Peyer's patch (tissue), 4 donors: Measurements from ENCODE around the gene SNRK.

Experiments used
- POLR2A ChIP-seq, 2 donors: fragments of 450-650 bp; IDR thresholded peaks; one replicate each; pipeline ENCODE4 v1.5.1; 2017; ENCODE audit warnings: antibody characterized with exemption in 2 of 2, mild to moderate bottlenecking in 2 of 2, moderate library complexity in 2 of 2
- TF ChIP-seq, protein P1 (sequence below), 6 experiments: fragments of 450-650 bp in 4 of 6; fragments of 200-600 bp in 2 of 6; sonication (generic) in 1 of 6; IDR thresholded peaks; one replicate each; pipeline ENCODE4 v1.5.1; 2017 to 2019; ENCODE audit warnings: antibody characterized with exemption in 6 of 6, mild to moderate bottlenecking in 3 of 6, moderate library complexity in 1 of 6

DNA sequence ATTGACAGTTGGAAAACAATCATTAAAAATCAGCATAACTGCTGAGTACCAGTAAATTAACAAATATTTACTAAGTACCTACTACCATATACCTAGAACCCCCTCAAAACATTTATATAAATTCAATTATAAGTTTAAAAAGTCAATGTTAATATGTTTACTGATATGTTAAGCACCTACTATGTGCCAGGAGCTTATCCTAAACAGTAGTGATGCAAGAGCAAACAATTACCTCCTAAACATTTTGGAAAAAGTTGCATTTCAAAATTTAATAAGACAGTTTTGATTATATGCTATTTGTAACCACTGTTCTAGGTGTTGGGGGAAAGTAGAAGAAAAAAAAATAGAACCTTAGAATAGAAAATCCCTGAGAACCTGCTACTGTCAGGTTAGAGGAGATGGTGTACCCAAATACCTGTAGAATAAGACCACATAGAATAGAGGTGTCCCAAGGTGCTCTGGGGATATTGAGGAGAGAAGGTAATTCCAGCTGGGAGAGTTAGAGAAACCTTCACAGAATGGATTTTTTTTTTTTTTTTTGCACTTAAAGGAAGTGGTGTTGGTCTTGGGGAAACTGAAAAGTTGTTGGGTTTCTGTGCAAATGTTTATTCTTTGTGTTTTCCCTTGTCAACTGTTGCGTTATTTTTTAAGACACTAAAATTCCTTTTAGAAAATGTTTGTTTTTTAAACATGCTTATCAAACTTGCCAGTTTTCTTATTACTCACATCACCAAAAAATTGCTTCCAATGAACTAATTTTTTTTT is 16.0 kb downstream of the SNRK start:
- TF ChIP-seq, protein P1, sequence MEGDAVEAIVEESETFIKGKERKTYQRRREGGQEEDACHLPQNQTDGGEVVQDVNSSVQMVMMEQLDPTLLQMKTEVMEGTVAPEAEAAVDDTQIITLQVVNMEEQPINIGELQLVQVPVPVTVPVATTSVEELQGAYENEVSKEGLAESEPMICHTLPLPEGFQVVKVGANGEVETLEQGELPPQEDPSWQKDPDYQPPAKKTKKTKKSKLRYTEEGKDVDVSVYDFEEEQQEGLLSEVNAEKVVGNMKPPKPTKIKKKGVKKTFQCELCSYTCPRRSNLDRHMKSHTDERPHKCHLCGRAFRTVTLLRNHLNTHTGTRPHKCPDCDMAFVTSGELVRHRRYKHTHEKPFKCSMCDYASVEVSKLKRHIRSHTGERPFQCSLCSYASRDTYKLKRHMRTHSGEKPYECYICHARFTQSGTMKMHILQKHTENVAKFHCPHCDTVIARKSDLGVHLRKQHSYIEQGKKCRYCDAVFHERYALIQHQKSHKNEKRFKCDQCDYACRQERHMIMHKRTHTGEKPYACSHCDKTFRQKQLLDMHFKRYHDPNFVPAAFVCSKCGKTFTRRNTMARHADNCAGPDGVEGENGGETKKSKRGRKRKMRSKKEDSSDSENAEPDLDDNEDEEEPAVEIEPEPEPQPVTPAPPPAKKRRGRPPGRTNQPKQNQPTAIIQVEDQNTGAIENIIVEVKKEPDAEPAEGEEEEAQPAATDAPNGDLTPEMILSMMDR (IDR thresholded peaks at IDR 0.05) = no peak
- TF ChIP-seq POLR2A (IDR thresholded peaks at IDR 0.05) = no peak
